ENCODE data around the gene FMNL2. TPM values are rescaled to one million over a fixed set of nuclear protein-coding genes. Genes with fewer than 3 reads are reported as not detected.

Gene FMNL2
- polyA plus RNA-seq, 1 donor from 2014 or later: 86.5 TPM

DNA sequence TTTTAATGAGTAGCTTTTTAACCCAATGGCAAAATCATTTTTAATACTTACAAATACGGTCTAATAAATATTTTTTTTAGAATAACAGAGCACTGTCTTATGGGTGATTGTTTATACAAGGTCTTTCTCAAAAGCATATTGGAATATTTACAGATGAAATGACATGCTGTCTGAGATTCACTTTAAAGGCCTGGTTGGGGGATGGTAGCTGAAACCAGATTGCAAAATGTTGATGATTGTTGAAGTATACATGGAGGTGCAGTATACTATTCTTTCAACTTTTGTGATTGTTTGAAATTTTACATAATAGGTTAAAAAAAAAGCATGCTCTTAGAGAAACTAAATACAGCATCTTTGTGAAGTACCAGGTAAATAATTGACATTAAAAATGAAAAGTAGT lies 111.2 kb downstream of the FMNL2 start:
- Histone ChIP-seq H3K27ac (ENCODE audit: low read length) (no peak overlapping the region), H3K4me2 (ENCODE audit: low read length) (no peak overlapping the region), H3F3A (ENCODE audit: insufficient read depth, low read length, poor library complexity, severe bottlenecking) (no peaks in the 10 kb centered on the region), H3K36me3 (ENCODE audit: insufficient read depth, low read length) (no peaks in the 10 kb centered on the region), H2AFZ (ENCODE audit: low read depth, low read length) (no peak overlapping the region), H3K9ac (ENCODE audit: low read length) (no peak overlapping the region), H3K9me3 (ENCODE audit: low read length) (no peaks in the 10 kb centered on the region), H3K79me2 (replicated peaks; ENCODE audit: insufficient read depth, low read length) (peaks cover 29% of the 10 kb centered on the region), H3K9me2 (ENCODE audit: insufficient read depth, low read length) (no peaks in the 10 kb centered on the region), H4K20me1 (ENCODE audit: insufficient read depth) (no peaks in the 10 kb centered on the region), H3K27me3 (ENCODE audit: insufficient read depth, low read depth, low read length) (no peaks in the 10 kb centered on the region), H3K4me3 (ENCODE audit: low read length) (no peak overlapping the region)
- TF ChIP-seq SMC3 (conservative IDR thresholded peaks at IDR 0.05; ENCODE audit: poor library complexity): no peak
- TF ChIP-seq EP300 (conservative IDR thresholded peaks at IDR 0.05; ENCODE audit: poor library complexity, severe bottlenecking): no peak
- TF ChIP-seq, protein P1, sequence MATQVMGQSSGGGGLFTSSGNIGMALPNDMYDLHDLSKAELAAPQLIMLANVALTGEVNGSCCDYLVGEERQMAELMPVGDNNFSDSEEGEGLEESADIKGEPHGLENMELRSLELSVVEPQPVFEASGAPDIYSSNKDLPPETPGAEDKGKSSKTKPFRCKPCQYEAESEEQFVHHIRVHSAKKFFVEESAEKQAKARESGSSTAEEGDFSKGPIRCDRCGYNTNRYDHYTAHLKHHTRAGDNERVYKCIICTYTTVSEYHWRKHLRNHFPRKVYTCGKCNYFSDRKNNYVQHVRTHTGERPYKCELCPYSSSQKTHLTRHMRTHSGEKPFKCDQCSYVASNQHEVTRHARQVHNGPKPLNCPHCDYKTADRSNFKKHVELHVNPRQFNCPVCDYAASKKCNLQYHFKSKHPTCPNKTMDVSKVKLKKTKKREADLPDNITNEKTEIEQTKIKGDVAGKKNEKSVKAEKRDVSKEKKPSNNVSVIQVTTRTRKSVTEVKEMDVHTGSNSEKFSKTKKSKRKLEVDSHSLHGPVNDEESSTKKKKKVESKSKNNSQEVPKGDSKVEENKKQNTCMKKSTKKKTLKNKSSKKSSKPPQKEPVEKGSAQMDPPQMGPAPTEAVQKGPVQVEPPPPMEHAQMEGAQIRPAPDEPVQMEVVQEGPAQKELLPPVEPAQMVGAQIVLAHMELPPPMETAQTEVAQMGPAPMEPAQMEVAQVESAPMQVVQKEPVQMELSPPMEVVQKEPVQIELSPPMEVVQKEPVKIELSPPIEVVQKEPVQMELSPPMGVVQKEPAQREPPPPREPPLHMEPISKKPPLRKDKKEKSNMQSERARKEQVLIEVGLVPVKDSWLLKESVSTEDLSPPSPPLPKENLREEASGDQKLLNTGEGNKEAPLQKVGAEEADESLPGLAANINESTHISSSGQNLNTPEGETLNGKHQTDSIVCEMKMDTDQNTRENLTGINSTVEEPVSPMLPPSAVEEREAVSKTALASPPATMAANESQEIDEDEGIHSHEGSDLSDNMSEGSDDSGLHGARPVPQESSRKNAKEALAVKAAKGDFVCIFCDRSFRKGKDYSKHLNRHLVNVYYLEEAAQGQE (IDR thresholded peaks at IDR 0.05; ENCODE audit: borderline replicate concordance): no peak
- TF ChIP-seq POLR2AphosphoS5 (IDR thresholded peaks at IDR 0.05): no peak
- no peak for TF ChIP-seq RAD21 (conservative IDR thresholded peaks at IDR 0.05)
- TF ChIP-seq, protein P2, sequence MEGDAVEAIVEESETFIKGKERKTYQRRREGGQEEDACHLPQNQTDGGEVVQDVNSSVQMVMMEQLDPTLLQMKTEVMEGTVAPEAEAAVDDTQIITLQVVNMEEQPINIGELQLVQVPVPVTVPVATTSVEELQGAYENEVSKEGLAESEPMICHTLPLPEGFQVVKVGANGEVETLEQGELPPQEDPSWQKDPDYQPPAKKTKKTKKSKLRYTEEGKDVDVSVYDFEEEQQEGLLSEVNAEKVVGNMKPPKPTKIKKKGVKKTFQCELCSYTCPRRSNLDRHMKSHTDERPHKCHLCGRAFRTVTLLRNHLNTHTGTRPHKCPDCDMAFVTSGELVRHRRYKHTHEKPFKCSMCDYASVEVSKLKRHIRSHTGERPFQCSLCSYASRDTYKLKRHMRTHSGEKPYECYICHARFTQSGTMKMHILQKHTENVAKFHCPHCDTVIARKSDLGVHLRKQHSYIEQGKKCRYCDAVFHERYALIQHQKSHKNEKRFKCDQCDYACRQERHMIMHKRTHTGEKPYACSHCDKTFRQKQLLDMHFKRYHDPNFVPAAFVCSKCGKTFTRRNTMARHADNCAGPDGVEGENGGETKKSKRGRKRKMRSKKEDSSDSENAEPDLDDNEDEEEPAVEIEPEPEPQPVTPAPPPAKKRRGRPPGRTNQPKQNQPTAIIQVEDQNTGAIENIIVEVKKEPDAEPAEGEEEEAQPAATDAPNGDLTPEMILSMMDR (IDR thresholded peaks at IDR 0.05; ENCODE audit: poor library complexity, severe bottlenecking): no peak
- TF ChIP-seq TAF1 (IDR thresholded peaks at IDR 0.05; ENCODE audit: low read depth): no peak
- TF ChIP-seq EZH2 (IDR thresholded peaks at IDR 0.05; ENCODE audit: borderline replicate concordance, insufficient read depth, low read length, poor library complexity, severe bottlenecking): no peak
- TF ChIP-seq MXI1 (conservative IDR thresholded peaks at IDR 0.05; ENCODE audit: poor library complexity, severe bottlenecking): no peak

DNA sequence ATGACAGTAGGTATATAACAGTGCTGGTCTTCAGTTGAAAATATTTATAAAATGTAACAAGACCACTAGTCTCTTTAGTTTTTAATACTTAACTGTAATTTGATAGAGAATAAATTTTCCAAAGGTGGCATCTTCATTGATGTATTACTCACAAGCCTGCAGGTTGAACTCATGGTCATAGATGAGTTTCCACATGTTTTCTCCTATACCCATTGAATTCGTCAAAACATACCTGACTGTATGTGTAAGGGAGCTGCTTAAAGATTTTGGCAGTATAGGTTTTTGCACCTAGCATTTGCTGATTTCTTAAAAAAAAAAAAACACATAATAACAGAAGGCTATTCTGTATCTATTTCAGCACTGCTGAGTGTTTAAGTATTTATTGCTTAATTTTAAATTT lies 112.9 kb downstream of the FMNL2 start:
- no peaks in the 10 kb centered on the region for H3K9me2 ChIP-seq (ENCODE audit: insufficient read depth, low read length)
- H3K27ac ChIP-seq (ENCODE audit: low read length): no peak overlapping the region
- H3K9me3 ChIP-seq (ENCODE audit: low read length): no peaks in the 10 kb centered on the region
- H3K36me3 ChIP-seq (ENCODE audit: insufficient read depth, low read length): no peaks in the 10 kb centered on the region
- H3K9ac ChIP-seq (ENCODE audit: low read length): no peak overlapping the region
- peaks cover 17% of the 10 kb centered on the region for H3K79me2 ChIP-seq (replicated peaks; ENCODE audit: insufficient read depth, low read length)
- no peak overlapping the region for H3K4me3 ChIP-seq (ENCODE audit: low read length)
- no peak overlapping the region for H3K4me2 ChIP-seq (ENCODE audit: low read length)
- H3F3A ChIP-seq (ENCODE audit: insufficient read depth, low read length, poor library complexity, severe bottlenecking): no peaks in the 10 kb centered on the region
- no peaks in the 10 kb centered on the region for H4K20me1 ChIP-seq (ENCODE audit: insufficient read depth)
- H3K27me3 ChIP-seq (ENCODE audit: insufficient read depth, low read depth, low read length): no peaks in the 10 kb centered on the region
- no peak overlapping the region for H2AFZ ChIP-seq (ENCODE audit: low read depth, low read length)
- TF ChIP-seq TAF1 (IDR thresholded peaks at IDR 0.05; ENCODE audit: low read depth): no peak
- no peak for TF ChIP-seq EP300 (conservative IDR thresholded peaks at IDR 0.05; ENCODE audit: poor library complexity, severe bottlenecking)
- no peak for TF ChIP-seq MXI1 (conservative IDR thresholded peaks at IDR 0.05; ENCODE audit: poor library complexity, severe bottlenecking)
- no peak for TF ChIP-seq SMC3 (conservative IDR thresholded peaks at IDR 0.05; ENCODE audit: poor library complexity)
- no peak for TF ChIP-seq POLR2AphosphoS5 (IDR thresholded peaks at IDR 0.05)
- TF ChIP-seq, protein P2 (IDR thresholded peaks at IDR 0.05; ENCODE audit: poor library complexity, severe bottlenecking): no peak
- TF ChIP-seq, protein P1 (IDR thresholded peaks at IDR 0.05; ENCODE audit: borderline replicate concordance): no peak
- no peak for TF ChIP-seq EZH2 (IDR thresholded peaks at IDR 0.05; ENCODE audit: borderline replicate concordance, insufficient read depth, low read length, poor library complexity, severe bottlenecking)
- TF ChIP-seq RAD21 (conservative IDR thresholded peaks at IDR 0.05): no peak
